Heart right ventricle (tissue), 16 donors: ENCODE data around the gene IL12RB2. TPM values are rescaled to one million over a fixed set of nuclear protein-coding genes. Genes with fewer than 3 reads are reported as not detected.
A peak's percentile ranks its signal among the peaks of the same experiment; 100 is the strongest.

Source experiments
- ATAC-seq, 8 donors: fragments of 200-7000 bp; cut with Tn5 transposase; one replicate each; pipeline ENCODE4 v1.9.1; 2020; ENCODE audit warnings: mild to moderate bottlenecking in 8 of 8, moderate library complexity in 8 of 8, moderate number of reproducible peaks in 1 of 8
- DNase-seq, 2 donors: peaks; one replicate each; pipeline ENCODE4 v3.0.0-alpha.2; 2020
- H3K27ac ChIP-seq, 10 donors: fragments of 200-600 bp; sonication (generic) in 2 of 10; one replicate each; pipeline versions ENCODE4 v1.5.0 to v1.8.0; 2020 to 2022; ENCODE audit warnings: mild to moderate bottlenecking in 3 of 10
- H3K27me3 ChIP-seq, 7 donors: fragments of 200-600 bp; one replicate each; pipeline ENCODE4 v1.8.0; 2021 to 2022; ENCODE audit warnings: mild to moderate bottlenecking in 2 of 7
- H3K36me3 ChIP-seq, 9 donors: fragments of 200-600 bp; sonication (generic) in 1 of 9; one replicate each; pipeline versions ENCODE4 v1.5.0 to v1.8.0; 2020 to 2022; ENCODE audit warnings: mild to moderate bottlenecking in 2 of 9
- H3K4me1 ChIP-seq, 9 donors: fragments of 200-600 bp; sonication (generic) in 1 of 9; one replicate each; pipeline versions ENCODE4 v1.5.0 to v1.8.0; 2020 to 2022; ENCODE audit warnings: mild to moderate bottlenecking in 4 of 9
- H3K4me3 ChIP-seq, 10 donors: fragments of 200-600 bp; sonication (generic) in 2 of 10; one replicate each; pipeline versions ENCODE4 v1.5.0 to v1.8.0; 2020 to 2022; ENCODE audit warnings: mild to moderate bottlenecking in 7 of 10, moderate library complexity in 2 of 10
- H3K9me3 ChIP-seq, 11 donors: fragments of 200-600 bp in 10 of 11; sonication (generic) in 2 of 11; one replicate each; pipeline versions ENCODE4 v1.5.0 to v1.8.0; 2013 to 2022; ENCODE audit warnings: mild to moderate bottlenecking in 2 of 11, control low read depth in 1 of 11, moderate library complexity in 1 of 11
- WGBS, 2 donors: extraction: QIAGEN DNeasy Blood & Tissue Kit; methylation state at CpG; one replicate each; pipeline ENCODE4 v1.1.7; 2013; ENCODE audit warnings: inconsistent platforms in 1 of 2; 5-methylcytosine and 5-hydroxymethylcytosine counted together
- intact Hi-C, 10 donors: fragments of 100-400 bp; cut with DNase I; formaldehyde crosslinking; loops; one replicate each; pipeline versions ENCODE4 v1.11.1 to v1.14.2; 2022
- polyA plus RNA-seq, 2 donors: library from polyadenylated mRNA; stranded (reverse); fragments of 200-250 nt; gene quantifications; one replicate each; pipeline ENCODE4 v1.2.3, GENCODE V29; 2013
- total RNA-seq, 10 donors: library from RNA; stranded (reverse); fragmentation: NEBNext Ultra II Directional in 3 of 10; extraction: Animal tissue kit (Norgen Biotek cat#: 25700) in 3 of 10; gene quantifications; one replicate each; pipeline versions ENCODE4 v1.2.1 to v1.2.4, GENCODE V29; 2021 to 2023
- TF ChIP-seq, protein P1 (sequence below), 9 donors: fragments of 200-600 bp; sonication (generic) in 2 of 9; IDR thresholded peaks; one replicate each; pipeline versions ENCODE4 v1.5.0 to v1.8.0; 2021 to 2022; ENCODE audit warnings: antibody characterized with exemption in 9 of 9, mild to moderate bottlenecking in 5 of 9, moderate library complexity in 1 of 9
- donor health status: Arrhythmogenic right ventricular cardiomyopathy.
- donor health status: ischemic (EF 13 %, LVEDD 7.1; RV severe dilation, severe dysfunction).
- donor health status: healthy with polysubstance abuse.
- donor health status: DM: no; HTN: yes; CAD: no.
- donor health status: DM: no; HTN: no; CAD: no.
- donor health status: ischemic (EF 25% LVEDD 6.9; RV normal size, moderate dysfunction).
- donor health status: ischemic (EF 25% LVEDD 5.7; RV mildly dilated, moderate dysfunction).
- donor health status: healthy.
- donor health status: DM: yes; HTN: yes; CAD: no.
- donor health status: Ischemic cardiomyopathy.
- donor health status: ischemic (EF 35%, LVEDD 5.7; RV mildly dilated, moderate dysfunction).
- donor health status: nonischemic (EF 11% LVEDD 7.7; RV severe dilation, severe dysfunction).
- donor health status: DM: yes; HTN: yes; CAD: no.
- donor health status: PGD.
- donor health status: ischemic (EF 29% LVEDD 5.4; RV normal size, mild dysfunction).
- donor health status: nonischemic (EF 23%, LVEDD 6.1; RV moderate dilation, normal function).

IL12RB2 gene
- total and polyA plus RNA-seq, 12 donors: 0.09 to 1.2 (median 0.22) TPM; not detected in 1

GRCh38 chr1:67338642-67339041 lies 31.0 kb downstream of the IL12RB2 start:
- peaks cover 0 to 17% (median 5%) of the 10 kb centered on the region in 9 donors for H3K4me1 ChIP-seq
- no peak for DNase-seq
- H3K4me3 ChIP-seq: no peak overlapping the region
- no peak for ATAC-seq
- no peaks in the 10 kb centered on the region for H3K27me3 ChIP-seq
- 79 to 85% methylated on average over 3 of the region's 3 CpGs for WGBS, 2 donors
- H3K36me3 ChIP-seq: no peaks in the 10 kb centered on the region
- intact Hi-C loops: no loop called here
- no peaks in the 10 kb centered on the region for H3K9me3 ChIP-seq
- no peak overlapping the region for H3K27ac ChIP-seq
- TF ChIP-seq, protein P1, sequence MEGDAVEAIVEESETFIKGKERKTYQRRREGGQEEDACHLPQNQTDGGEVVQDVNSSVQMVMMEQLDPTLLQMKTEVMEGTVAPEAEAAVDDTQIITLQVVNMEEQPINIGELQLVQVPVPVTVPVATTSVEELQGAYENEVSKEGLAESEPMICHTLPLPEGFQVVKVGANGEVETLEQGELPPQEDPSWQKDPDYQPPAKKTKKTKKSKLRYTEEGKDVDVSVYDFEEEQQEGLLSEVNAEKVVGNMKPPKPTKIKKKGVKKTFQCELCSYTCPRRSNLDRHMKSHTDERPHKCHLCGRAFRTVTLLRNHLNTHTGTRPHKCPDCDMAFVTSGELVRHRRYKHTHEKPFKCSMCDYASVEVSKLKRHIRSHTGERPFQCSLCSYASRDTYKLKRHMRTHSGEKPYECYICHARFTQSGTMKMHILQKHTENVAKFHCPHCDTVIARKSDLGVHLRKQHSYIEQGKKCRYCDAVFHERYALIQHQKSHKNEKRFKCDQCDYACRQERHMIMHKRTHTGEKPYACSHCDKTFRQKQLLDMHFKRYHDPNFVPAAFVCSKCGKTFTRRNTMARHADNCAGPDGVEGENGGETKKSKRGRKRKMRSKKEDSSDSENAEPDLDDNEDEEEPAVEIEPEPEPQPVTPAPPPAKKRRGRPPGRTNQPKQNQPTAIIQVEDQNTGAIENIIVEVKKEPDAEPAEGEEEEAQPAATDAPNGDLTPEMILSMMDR (IDR thresholded peaks at IDR 0.05): no peak

GRCh38 chr1:67339623-67340343 lies 32.1 kb downstream of the IL12RB2 start:
- TF ChIP-seq, protein P1 (IDR thresholded peaks at IDR 0.05): no peak
- Histone ChIP-seq H3K36me3 (no peaks in the 10 kb centered on the region), H3K4me3 (no peak overlapping the region), H3K9me3 (no peaks in the 10 kb centered on the region), H3K4me1 (peaks cover 0 to 17% (median 5%) of the 10 kb centered on the region in 9 donors), H3K27me3 (no peaks in the 10 kb centered on the region), H3K27ac (peak overlapping the region in 4 of 10 donors; percentile 23 to 70 (median 34))
- intact Hi-C loops: no loop called here
- DNase-seq: no peak
- WGBS, 2 donors: 42 to 50% methylated on average over 7 of the region's 7 CpGs
- ATAC-seq: peak in 6 of 8 donors; percentile 28 to 83 (median 67)

GRCh38 chr1:67342076-67342890 lies 34.6 kb downstream of the IL12RB2 start:
- intact Hi-C loops: no loop called here
- H3K4me1 ChIP-seq: peaks cover 0 to 17% (median 5%) of the 10 kb centered on the region in 9 donors
- H3K9me3 ChIP-seq: no peaks in the 10 kb centered on the region
- no peak for DNase-seq
- H3K27me3 ChIP-seq: no peaks in the 10 kb centered on the region
- no peaks in the 10 kb centered on the region for H3K36me3 ChIP-seq
- WGBS, 2 donors: 73 to 74% methylated on average over 5 of the region's 5 CpGs
- ATAC-seq: no peak
- TF ChIP-seq, protein P1 (IDR thresholded peaks at IDR 0.05): no peak
- no peak overlapping the region for H3K4me3 ChIP-seq
- no peak overlapping the region for H3K27ac ChIP-seq

DNA sequence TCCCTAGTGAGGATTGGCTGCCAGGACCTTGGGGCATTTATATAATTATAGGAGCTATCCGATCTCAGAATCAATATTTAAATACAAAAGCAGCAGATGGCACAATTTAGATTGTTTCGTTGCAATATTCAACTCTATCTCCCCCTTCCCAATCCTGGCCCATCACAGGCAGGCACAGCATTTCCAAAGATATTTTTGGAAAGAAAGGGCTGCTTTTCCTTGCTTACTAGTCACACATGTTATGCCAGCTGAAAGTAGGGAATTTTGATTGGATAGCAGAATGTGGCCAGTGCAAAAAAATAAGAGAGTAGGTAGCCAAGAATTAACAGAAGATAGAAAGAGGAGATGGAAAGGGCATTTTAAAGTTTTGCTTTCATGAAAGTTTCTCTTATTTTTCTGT lies 37.9 kb downstream of the IL12RB2 start:
- peaks cover 0 to 7% (median 0%) of the 10 kb centered on the region in 9 donors for H3K4me1 ChIP-seq
- TF ChIP-seq, protein P1 (IDR thresholded peaks at IDR 0.05): no peak
- DNase-seq: no peak
- intact Hi-C loops: loop anchor here in 8 of 10 donors (5.0 kb wide), 3 partner anchors 142 to 157 kb away; no protein-coding TSS in a partner anchor
- H3K27ac ChIP-seq: no peak overlapping the region
- ATAC-seq: no peak
- 55 to 70% methylated on average over 2 of the region's 2 CpGs for WGBS, 2 donors
- H3K4me3 ChIP-seq: no peak overlapping the region
- H3K36me3 ChIP-seq: no peaks in the 10 kb centered on the region
- no peaks in the 10 kb centered on the region for H3K27me3 ChIP-seq
- no peaks in the 10 kb centered on the region for H3K9me3 ChIP-seq
